Measurements from ENCODE around the gene STH. TPM values are rescaled to one million over a fixed set of nuclear protein-coding genes. Genes with fewer than 3 reads are reported as not detected.
"Not testable (repeated sequence)": the region's sequence is repeated elsewhere in the genome, so short reads cannot be mapped to it uniquely, and the experiment has no call there.

Gene STH
- total RNA-seq, 1 experiment from 2014 or later: not detected

DNA sequence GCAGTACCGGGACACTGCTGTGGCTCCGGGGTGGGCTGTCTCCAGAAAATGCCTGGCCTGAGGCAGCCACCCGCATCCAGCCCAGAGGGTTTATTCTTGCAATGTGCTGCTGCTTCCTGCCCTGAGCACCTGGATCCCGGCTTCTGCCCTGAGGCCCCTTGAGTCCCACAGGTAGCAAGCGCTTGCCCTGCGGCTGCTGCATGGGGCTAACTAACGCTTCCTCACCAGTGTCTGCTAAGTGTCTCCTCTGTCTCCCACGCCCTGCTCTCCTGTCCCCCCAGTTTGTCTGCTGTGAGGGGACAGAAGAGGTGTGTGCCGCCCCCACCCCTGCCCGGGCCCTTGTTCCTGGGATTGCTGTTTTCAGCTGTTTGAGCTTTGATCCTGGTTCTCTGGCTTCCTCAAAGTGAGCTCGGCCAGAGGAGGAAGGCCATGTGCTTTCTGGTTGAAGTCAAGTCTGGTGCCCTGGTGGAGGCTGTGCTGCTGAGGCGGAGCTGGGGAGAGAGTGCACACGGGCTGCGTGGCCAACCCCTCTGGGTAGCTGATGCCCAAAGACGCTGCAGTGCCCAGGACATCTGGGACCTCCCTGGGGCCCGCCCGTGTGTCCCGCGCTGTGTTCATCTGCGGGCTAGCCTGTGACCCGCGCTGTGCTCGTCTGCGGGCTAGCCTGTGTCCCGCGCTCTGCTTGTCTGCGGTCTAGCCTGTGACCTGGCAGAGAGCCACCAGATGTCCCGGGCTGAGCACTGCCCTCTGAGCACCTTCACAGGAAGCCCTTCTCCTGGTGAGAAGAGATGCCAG lies 12.9 kb downstream of the STH start:
- CTCF ChIA-PET: interaction anchor here (0.6 to 2.9 kb wide), 4 partner anchors 9 to 201 kb away, joined by 3 to 14 read pairs (median 4); no protein-coding TSS in a partner anchor
- intact Hi-C loops (cut with micrococcal nuclease): no loop called here
- POLR2A ChIA-PET: no interaction called here

GRCh38 chr17:46012506-46013079 lies 13.5 kb downstream of the STH start:
- no peaks in the 10 kb centered on the region for H3K27me3 Mint-ChIP-seq (ENCODE audit: insufficient read depth, unreplicated experiment)
- intact Hi-C loops (cut with micrococcal nuclease): no loop called here
- H3K27ac Mint-ChIP-seq (ENCODE audit: low read depth, unreplicated experiment): no peak overlapping the region
- peaks cover 8% of the 10 kb centered on the region for H3K4me1 Mint-ChIP-seq (ENCODE audit: insufficient read depth, unreplicated experiment)
- no peak for DNase-seq (ENCODE audit: unreplicated experiment)
- no peak overlapping the region for H3K4me3 Mint-ChIP-seq (ENCODE audit: unreplicated experiment)
- CTCF ChIA-PET: interaction anchor here (0.6 to 2.9 kb wide), 6 partner anchors 10 to 201 kb away, joined by 3 to 14 read pairs (median 4); no protein-coding TSS in a partner anchor
- BruUV-seq (replicated peaks): no TSS peak
- TF ChIP-seq CTCF (IDR thresholded peaks at IDR 0.05; ENCODE audit: unreplicated experiment): no peak
- POLR2A ChIA-PET: no interaction called here
- no peaks in the 10 kb centered on the region for H3K9me3 Mint-ChIP-seq (ENCODE audit: unreplicated experiment)
- H3K36me3 Mint-ChIP-seq (ENCODE audit: insufficient read depth, unreplicated experiment): no peaks in the 10 kb centered on the region

More for the DNA sequence above, 12.9 kb downstream of the STH start:
- Mint-ChIP-seq H3K9me3 (ENCODE audit: unreplicated experiment) (no peaks in the 10 kb centered on the region), H3K36me3 (ENCODE audit: insufficient read depth, unreplicated experiment) (no peaks in the 10 kb centered on the region), H3K4me1 (ENCODE audit: insufficient read depth, unreplicated experiment) (peaks cover 8% of the 10 kb centered on the region), H3K27me3 (ENCODE audit: insufficient read depth, unreplicated experiment) (no peaks in the 10 kb centered on the region), H3K4me3 (ENCODE audit: unreplicated experiment) (no peak overlapping the region), H3K27ac (ENCODE audit: low read depth, unreplicated experiment) (no peak overlapping the region)
- no TSS peak for BruUV-seq (replicated peaks)
- no peak for DNase-seq (ENCODE audit: unreplicated experiment)
- TF ChIP-seq CTCF (IDR thresholded peaks at IDR 0.05; ENCODE audit: unreplicated experiment): no peak

- CTCF ChIA-PET: interaction anchor here (0.8 to 2.9 kb wide), 3 partner anchors 10 to 199 kb away, joined by 4 to 14 read pairs (median 6); no protein-coding TSS in a partner anchor
- POLR2A ChIA-PET: no interaction called here
- no peaks in the 10 kb centered on the region for H3K36me3 Mint-ChIP-seq (ENCODE audit: insufficient read depth, unreplicated experiment)
- H3K27ac Mint-ChIP-seq (ENCODE audit: low read depth, unreplicated experiment): no peak overlapping the region
- BruUV-seq (replicated peaks): no TSS peak
- H3K4me1 Mint-ChIP-seq (ENCODE audit: insufficient read depth, unreplicated experiment): peaks cover 8% of the 10 kb centered on the region
- H3K27me3 Mint-ChIP-seq (ENCODE audit: insufficient read depth, unreplicated experiment): no peaks in the 10 kb centered on the region
- no peak for DNase-seq (ENCODE audit: unreplicated experiment)
- intact Hi-C loops (cut with micrococcal nuclease): no loop called here
- no peak for TF ChIP-seq CTCF (IDR thresholded peaks at IDR 0.05; ENCODE audit: unreplicated experiment)
- no peaks in the 10 kb centered on the region for H3K9me3 Mint-ChIP-seq (ENCODE audit: unreplicated experiment)
- H3K4me3 Mint-ChIP-seq (ENCODE audit: unreplicated experiment): no peak overlapping the region
Observed at GRCh38 chr17:46013127-46013501, 14.1 kb downstream of the STH start.

- ChIA-PET POLR2A (no interaction called here), CTCF (interaction anchor here (0.8 to 2.9 kb wide), 3 partner anchors 11 to 199 kb away, joined by 4 to 14 read pairs (median 6); no protein-coding TSS in a partner anchor)
- Mint-ChIP-seq H3K4me3 (ENCODE audit: unreplicated experiment) (no peak overlapping the region), H3K9me3 (ENCODE audit: unreplicated experiment) (no peaks in the 10 kb centered on the region), H3K27me3 (ENCODE audit: insufficient read depth, unreplicated experiment) (no peaks in the 10 kb centered on the region), H3K27ac (ENCODE audit: low read depth, unreplicated experiment) (no peak overlapping the region), H3K36me3 (ENCODE audit: insufficient read depth, unreplicated experiment) (no peaks in the 10 kb centered on the region), H3K4me1 (ENCODE audit: insufficient read depth, unreplicated experiment) (peaks cover 8% of the 10 kb centered on the region)
- no peak for TF ChIP-seq CTCF (IDR thresholded peaks at IDR 0.05; ENCODE audit: unreplicated experiment)
- intact Hi-C loops (cut with micrococcal nuclease): no loop called here
- DNase-seq (ENCODE audit: unreplicated experiment): peak; percentile 33
- BruUV-seq (replicated peaks): no TSS peak
Observed at GRCh38 chr17:46013502-46014165, 14.6 kb downstream of the STH start.

DNA sequence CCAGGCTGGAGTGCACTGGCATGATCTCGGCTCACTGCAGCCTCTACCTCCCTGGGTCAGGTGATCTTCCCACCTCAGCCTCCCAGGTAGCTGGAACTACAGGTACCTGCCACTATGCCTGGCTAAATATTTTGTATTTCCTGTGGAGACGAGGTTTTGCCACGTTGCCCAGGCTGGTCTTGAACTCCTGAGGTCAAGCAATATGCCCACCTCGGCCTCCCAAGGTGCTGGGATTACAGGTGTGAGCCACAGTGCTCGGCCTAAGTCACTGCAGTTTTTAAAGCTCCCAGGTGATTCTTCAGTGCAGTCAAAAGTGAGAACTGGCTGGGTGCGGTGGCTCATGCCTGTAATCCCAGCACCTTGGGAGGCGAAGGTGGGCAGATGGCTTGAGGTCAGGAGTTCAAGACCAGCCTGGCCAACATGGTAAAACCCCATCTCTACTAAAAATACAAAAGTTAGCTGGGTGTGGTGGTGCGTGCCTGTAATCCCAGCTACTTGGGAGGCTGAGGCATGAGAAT lies 20.4 kb downstream of the STH start:
- ChIA-PET POLR2A (interaction anchor here (0.6 to 1.4 kb wide), 2 partner anchors 15 to 600 kb away, joined by 3 read pairs; no protein-coding TSS in a partner anchor), CTCF (interaction anchor here (1.1 to 2.7 kb wide), 2 partner anchors 17 to 174 kb away, joined by 3 to 13 read pairs; no protein-coding TSS in a partner anchor)
- peaks cover 12% of the 10 kb centered on the region for H3K36me3 Mint-ChIP-seq (ENCODE audit: insufficient read depth, unreplicated experiment)
- BruUV-seq (replicated peaks); H3K9me3 Mint-ChIP-seq (ENCODE audit: unreplicated experiment); H3K27ac Mint-ChIP-seq (ENCODE audit: low read depth, unreplicated experiment); H3K27me3 Mint-ChIP-seq (ENCODE audit: insufficient read depth, unreplicated experiment); intact Hi-C loops (cut with micrococcal nuclease); H3K4me1 Mint-ChIP-seq (ENCODE audit: insufficient read depth, unreplicated experiment); DNase-seq (ENCODE audit: unreplicated experiment); H3K4me3 Mint-ChIP-seq (ENCODE audit: unreplicated experiment): not testable (repeated sequence)

Measured in MCF 10A (cell line).